Measurements from ENCODE around the gene ECEL1.

The ECEL1 gene

GRCh38 chr2:232497348-232497747 is 9.7 kb upstream of the ECEL1 start:
- no peak overlapping the region for H3K4me2 ChIP-seq (ENCODE audit: insufficient read depth, low read length)
- H3K4me3 ChIP-seq (ENCODE audit: low read depth in 1 of 2, low read length in 2 of 2), result no peak overlapping the region
- H3K9ac ChIP-seq (ENCODE audit: low read depth, low read length), result no peak overlapping the region
- no peaks in the 10 kb centered on the region for H3K4me1 ChIP-seq (ENCODE audit: insufficient read depth, low read length)
- no peaks in the 10 kb centered on the region; the same call in 1 of the 2 replicates for H4K20me1 ChIP-seq (ENCODE audit: insufficient read depth, low read length)
- TF ChIP-seq EZH2 (IDR thresholded peaks at IDR 0.05; ENCODE audit: borderline replicate concordance, low read depth, low read length, severe bottlenecking) (no peak), CTCF (IDR thresholded peaks at IDR 0.05; ENCODE audit: borderline replicate concordance, extremely low read depth, low read length, poor library complexity, severe bottlenecking) (no peak)
- no peaks in the 10 kb centered on the region for H3K36me3 ChIP-seq (ENCODE audit: insufficient read depth, low read length)
- ATAC-seq (ENCODE audit: insufficient read depth, low read depth) (no peak), DNase-seq (no peak)
- no peaks in the 10 kb centered on the region for H3K79me2 ChIP-seq (ENCODE audit: insufficient read depth, low read length)
- no peak overlapping the region for H3K27ac ChIP-seq (ENCODE audit: low read length)
- peaks cover 3% of the 10 kb centered on the region for H3K27me3 ChIP-seq (ENCODE audit: insufficient read depth, low read length, poor library complexity)
- H2AFZ ChIP-seq (ENCODE audit: low read depth, low read length), result no peak overlapping the region
- H3K9me3 ChIP-seq (ENCODE audit: insufficient read depth, low read length, severe bottlenecking), result no peaks in the 10 kb centered on the region

- no peak for TF ChIP-seq EZH2 (IDR thresholded peaks at IDR 0.05; ENCODE audit: borderline replicate concordance, low read depth, low read length, severe bottlenecking)
- TF ChIP-seq CTCF (IDR thresholded peaks at IDR 0.05; ENCODE audit: borderline replicate concordance, extremely low read depth, low read length, poor library complexity, severe bottlenecking), result no peak
- H3K36me3 ChIP-seq (ENCODE audit: insufficient read depth, low read length), result no peaks in the 10 kb centered on the region
- no peak overlapping the region for H2AFZ ChIP-seq (ENCODE audit: low read depth, low read length)
- no peaks in the 10 kb centered on the region for H3K4me1 ChIP-seq (ENCODE audit: insufficient read depth, low read length)
- H3K79me2 ChIP-seq (ENCODE audit: insufficient read depth, low read length), result no peaks in the 10 kb centered on the region
- ATAC-seq (ENCODE audit: insufficient read depth, low read depth) (no peak), DNase-seq (no peak)
- H3K4me3 ChIP-seq (ENCODE audit: low read depth in 1 of 2, low read length in 2 of 2), result no peak overlapping the region
- H4K20me1 ChIP-seq (ENCODE audit: insufficient read depth, low read length), result no peaks in the 10 kb centered on the region; the same call in 1 of the 2 replicates
- H3K27ac ChIP-seq (ENCODE audit: low read length), result no peak overlapping the region
- no peak overlapping the region for H3K4me2 ChIP-seq (ENCODE audit: insufficient read depth, low read length)
- H3K9me3 ChIP-seq (ENCODE audit: insufficient read depth, low read length, severe bottlenecking), result no peaks in the 10 kb centered on the region
- H3K9ac ChIP-seq (ENCODE audit: low read depth, low read length), result no peak overlapping the region
- peaks cover 3% of the 10 kb centered on the region for H3K27me3 ChIP-seq (ENCODE audit: insufficient read depth, low read length, poor library complexity)
Measured at GRCh38 chr2:232496501-232497270, 9.1 kb upstream of the ECEL1 start.

GRCh38 chr2:232495292-232495691 is 7.7 kb upstream of the ECEL1 start:
- H4K20me1 ChIP-seq (ENCODE audit: insufficient read depth, low read length), result no peaks in the 10 kb centered on the region; the same call in 1 of the 2 replicates
- no peak overlapping the region for H3K4me2 ChIP-seq (ENCODE audit: insufficient read depth, low read length)
- peaks cover 3% of the 10 kb centered on the region for H3K27me3 ChIP-seq (ENCODE audit: insufficient read depth, low read length, poor library complexity)
- H3K9ac ChIP-seq (ENCODE audit: low read depth, low read length), result no peak overlapping the region
- H3K9me3 ChIP-seq (ENCODE audit: insufficient read depth, low read length, severe bottlenecking), result no peaks in the 10 kb centered on the region
- H3K27ac ChIP-seq (ENCODE audit: low read length), result no peak overlapping the region
- H3K36me3 ChIP-seq (ENCODE audit: insufficient read depth, low read length), result no peaks in the 10 kb centered on the region
- no peak for ATAC-seq (ENCODE audit: insufficient read depth, low read depth)
- H2AFZ ChIP-seq (ENCODE audit: low read depth, low read length), result no peak overlapping the region
- no peak overlapping the region for H3K4me3 ChIP-seq (ENCODE audit: low read depth in 1 of 2, low read length in 2 of 2)
- H3K4me1 ChIP-seq (ENCODE audit: insufficient read depth, low read length), result no peaks in the 10 kb centered on the region
- DNase-seq, result no peak
- no peak for TF ChIP-seq EZH2 (IDR thresholded peaks at IDR 0.05; ENCODE audit: borderline replicate concordance, low read depth, low read length, severe bottlenecking)
- no peak for TF ChIP-seq CTCF (IDR thresholded peaks at IDR 0.05; ENCODE audit: borderline replicate concordance, extremely low read depth, low read length, poor library complexity, severe bottlenecking)
- H3K79me2 ChIP-seq (ENCODE audit: insufficient read depth, low read length), result no peaks in the 10 kb centered on the region

Measured in DND-41 (cell line).